ENCODE measurements around the gene C19orf18.

- TF ChIP-seq CTCF (IDR thresholded peaks at IDR 0.05; ENCODE audit: low read length) (no peak), EZH2 (optimal IDR thresholded peaks at IDR 0.05; ENCODE audit: low read depth, low read length) (no peak)
These were observed 28.2 kb upstream of the C19orf18 start, which contains the start of gene ZNF606 for GRCh38 chr19:58002384-58003173.
